ENCODE results near the gene CAPN9.
"Not testable (repeated sequence)": the region's sequence is repeated elsewhere in the genome, so short reads cannot be mapped to it uniquely, and the experiment has no call there.

DNA sequence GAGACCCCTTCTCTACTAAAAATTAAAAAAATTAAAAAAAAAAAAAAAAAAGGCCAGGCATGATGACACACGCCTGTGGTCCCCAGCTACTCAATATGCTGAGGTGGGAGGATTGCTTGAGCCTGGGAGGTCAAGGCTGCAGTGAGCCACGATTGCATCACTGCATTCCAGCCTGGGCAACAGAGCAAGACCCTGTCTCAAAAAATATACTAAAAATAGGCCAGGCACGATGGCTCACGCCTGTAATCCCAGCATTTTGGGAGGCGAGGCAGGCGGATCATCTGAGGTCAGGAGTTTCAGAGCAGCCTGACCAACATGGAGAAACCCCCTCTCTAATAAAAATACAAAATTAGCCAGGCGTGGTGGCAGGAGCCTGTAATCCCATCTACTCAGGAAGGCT lies 98.0 kb downstream of the CAPN9 start:
- TF ChIP-seq POLR2AphosphoS5, POLR2A (IDR thresholded peaks at IDR 0.05): not testable (repeated sequence)
- TF ChIP-seq, protein P1, sequence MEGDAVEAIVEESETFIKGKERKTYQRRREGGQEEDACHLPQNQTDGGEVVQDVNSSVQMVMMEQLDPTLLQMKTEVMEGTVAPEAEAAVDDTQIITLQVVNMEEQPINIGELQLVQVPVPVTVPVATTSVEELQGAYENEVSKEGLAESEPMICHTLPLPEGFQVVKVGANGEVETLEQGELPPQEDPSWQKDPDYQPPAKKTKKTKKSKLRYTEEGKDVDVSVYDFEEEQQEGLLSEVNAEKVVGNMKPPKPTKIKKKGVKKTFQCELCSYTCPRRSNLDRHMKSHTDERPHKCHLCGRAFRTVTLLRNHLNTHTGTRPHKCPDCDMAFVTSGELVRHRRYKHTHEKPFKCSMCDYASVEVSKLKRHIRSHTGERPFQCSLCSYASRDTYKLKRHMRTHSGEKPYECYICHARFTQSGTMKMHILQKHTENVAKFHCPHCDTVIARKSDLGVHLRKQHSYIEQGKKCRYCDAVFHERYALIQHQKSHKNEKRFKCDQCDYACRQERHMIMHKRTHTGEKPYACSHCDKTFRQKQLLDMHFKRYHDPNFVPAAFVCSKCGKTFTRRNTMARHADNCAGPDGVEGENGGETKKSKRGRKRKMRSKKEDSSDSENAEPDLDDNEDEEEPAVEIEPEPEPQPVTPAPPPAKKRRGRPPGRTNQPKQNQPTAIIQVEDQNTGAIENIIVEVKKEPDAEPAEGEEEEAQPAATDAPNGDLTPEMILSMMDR (IDR thresholded peaks at IDR 0.05): not testable (repeated sequence)

Measured in prostate gland (tissue), 2 donors.